ENCODE measurements around the gene EBI3.
"Not testable (repeated sequence)": the region's sequence is repeated elsewhere in the genome, so short reads cannot be mapped to it uniquely, and the experiment has no call there.

The EBI3 gene

GRCh38 chr19:4278419-4279266 lies 49.3 kb downstream of the EBI3 start, which contains the start of gene SHD:
Gene SHD, plus strand, starts transcription at chr19:4279266. Its CDS starts 798 bp downstream, at chr19:4280064.
- no peak for DNase-seq (ENCODE audit: low read depth)

GRCh38 chr19:4279267-4279529 lies 49.9 kb downstream of the EBI3 start:
- DNase-seq (ENCODE audit: low read depth), result no peak

- no peak for DNase-seq (ENCODE audit: low read depth)
Measured at GRCh38 chr19:4279530-4280422, 50.5 kb downstream of the EBI3 start.

GRCh38 chr19:4284176-4284958 lies 55.0 kb downstream of the EBI3 start:
- DNase-seq (ENCODE audit: low read depth), result no peak

GRCh38 chr19:4284974-4285373 lies 55.7 kb downstream of the EBI3 start:
- no peak for DNase-seq (ENCODE audit: low read depth)

GRCh38 chr19:4286141-4286540 lies 56.8 kb downstream of the EBI3 start:
- DNase-seq (ENCODE audit: low read depth), result not testable (repeated sequence)

Data from GM04503 (cell line).